Central memory CD8-positive, alpha-beta T cell (primary cell): ENCODE results near the gene ZC3H12D.
A peak's percentile ranks its signal among the peaks of the same experiment; 100 is the strongest.

Experiments
- ATAC-seq: fragments of 150-1000 bp; cut with Tn5 transposase; replicated peaks from 2 replicates; pipeline ENCODE4 v1.10.0; 2022; ENCODE audit warnings: mild to moderate bottlenecking, moderate FRiP score, moderate number of reproducible peaks; ENCODE audit not compliant: poor library complexity, severe bottlenecking; ENCODE audit errors: extremely low read depth
- DNase-seq, 2 donors: peaks; one replicate each; pipeline ENCODE4 v3.0.0; 2021; ENCODE audit warnings: low spot score in 2 of 2
- H3K27ac Mint-ChIP-seq: one replicate; pipeline ENCODE4 v1.8.0; 2022; ENCODE audit warnings: low read depth, mild to moderate bottlenecking, moderate library complexity, mixed read lengths
- H3K27me3 Mint-ChIP-seq: one replicate; pipeline ENCODE4 v1.8.0; 2022; ENCODE audit warnings: mixed read lengths
- H3K36me3 Mint-ChIP-seq: one replicate; pipeline ENCODE4 v1.8.0; 2022; ENCODE audit warnings: mild to moderate bottlenecking, moderate library complexity, mixed read lengths; ENCODE audit not compliant: insufficient read depth
- H3K4me1 Mint-ChIP-seq: one replicate; pipeline ENCODE4 v1.8.0; 2022; ENCODE audit warnings: mixed read lengths
- H3K4me3 Mint-ChIP-seq: one replicate; pipeline ENCODE4 v1.8.0; 2022; ENCODE audit warnings: mild to moderate bottlenecking, moderate library complexity, mixed read lengths
- H3K9me3 Mint-ChIP-seq: one replicate; pipeline ENCODE4 v1.8.0; 2022; ENCODE audit warnings: mixed read lengths

The ZC3H12D gene

GRCh38 chr6:149484733-149485700 is at the start of gene ZC3H12D:
Gene ZC3H12D (minus strand): TSS chr6:149485014. CDS start chr6:149474543, 10,471 bp downstream.
- H3K36me3 Mint-ChIP-seq: peaks cover 15% of the 10 kb centered on the region
- peak; percentile 80 for ATAC-seq
- H3K4me1 Mint-ChIP-seq: peaks cover 54% of the 10 kb centered on the region
- H3K9me3 Mint-ChIP-seq: no peaks in the 10 kb centered on the region
- no peaks in the 10 kb centered on the region for H3K27me3 Mint-ChIP-seq
- H3K4me3 Mint-ChIP-seq: peak within 1 kb of the TSS; percentile 87
- peak; percentile 62 to 74 for DNase-seq
- peak within 1 kb of the TSS; percentile 100 for H3K27ac Mint-ChIP-seq

- Mint-ChIP-seq H3K4me1 (peaks cover 8% of the 10 kb centered on the region), H3K4me3 (no peak overlapping the region), H3K36me3 (peaks cover 70% of the 10 kb centered on the region), H3K27ac (peak overlapping the region; percentile 44), H3K27me3 (no peaks in the 10 kb centered on the region), H3K9me3 (no peaks in the 10 kb centered on the region)
- no peak for ATAC-seq
- DNase-seq: no peak
These were observed 44.8 kb upstream of the ZC3H12D start for GRCh38 chr6:149529650-149530049.

- DNase-seq (no peak), ATAC-seq (no peak)
- Mint-ChIP-seq H3K27ac (peak overlapping the region; percentile 89), H3K4me3 (no peak overlapping the region), H3K9me3 (no peaks in the 10 kb centered on the region), H3K4me1 (peaks cover 24% of the 10 kb centered on the region), H3K36me3 (peaks cover 31% of the 10 kb centered on the region), H3K27me3 (no peaks in the 10 kb centered on the region)
These were observed 30.7 kb upstream of the ZC3H12D start for GRCh38 chr6:149515494-149515893.

GRCh38 chr6:149513915-149514314 is 29.1 kb upstream of the ZC3H12D start:
- no peak overlapping the region for H3K4me3 Mint-ChIP-seq
- no peaks in the 10 kb centered on the region for H3K9me3 Mint-ChIP-seq
- no peaks in the 10 kb centered on the region for H3K27me3 Mint-ChIP-seq
- H3K4me1 Mint-ChIP-seq: peaks cover 28% of the 10 kb centered on the region
- DNase-seq (no peak), ATAC-seq (no peak)
- no peak overlapping the region for H3K27ac Mint-ChIP-seq
- peaks cover 22% of the 10 kb centered on the region for H3K36me3 Mint-ChIP-seq

GRCh38 chr6:149510793-149511512 is 26.1 kb upstream of the ZC3H12D start:
- H3K9me3 Mint-ChIP-seq: no peaks in the 10 kb centered on the region
- no peak for DNase-seq
- ATAC-seq: no peak
- no peaks in the 10 kb centered on the region for H3K27me3 Mint-ChIP-seq
- no peak overlapping the region for H3K4me3 Mint-ChIP-seq
- H3K27ac Mint-ChIP-seq: peak overlapping the region; percentile 25
- peaks cover 15% of the 10 kb centered on the region for H3K36me3 Mint-ChIP-seq
- H3K4me1 Mint-ChIP-seq: peaks cover 24% of the 10 kb centered on the region

GRCh38 chr6:149508485-149508884 is 23.7 kb upstream of the ZC3H12D start:
- peaks cover 16% of the 10 kb centered on the region for H3K4me1 Mint-ChIP-seq
- H3K4me3 Mint-ChIP-seq: peak overlapping the region; percentile 9
- H3K36me3 Mint-ChIP-seq: peaks cover 25% of the 10 kb centered on the region

GRCh38 chr6:149503872-149504271 is 19.1 kb upstream of the ZC3H12D start:
- peaks cover 12% of the 10 kb centered on the region for H3K4me1 Mint-ChIP-seq
- no peaks in the 10 kb centered on the region for H3K27me3 Mint-ChIP-seq

More at GRCh38 chr6:149508485-149508884, 23.7 kb upstream of the ZC3H12D start:
- peak overlapping the region; percentile 84 for H3K27ac Mint-ChIP-seq
- no peaks in the 10 kb centered on the region for H3K27me3 Mint-ChIP-seq
- DNase-seq (no peak), ATAC-seq (peak; percentile 95)
- H3K9me3 Mint-ChIP-seq: no peaks in the 10 kb centered on the region

GRCh38 chr6:149503276-149503675 is 18.5 kb upstream of the ZC3H12D start:
- Mint-ChIP-seq H3K36me3 (peaks cover 22% of the 10 kb centered on the region), H3K4me1 (peaks cover 7% of the 10 kb centered on the region), H3K27me3 (no peaks in the 10 kb centered on the region), H3K27ac (no peak overlapping the region), H3K4me3 (no peak overlapping the region), H3K9me3 (no peaks in the 10 kb centered on the region)
- no peak for ATAC-seq
- DNase-seq: no peak

More at GRCh38 chr6:149503872-149504271, 19.1 kb upstream of the ZC3H12D start:
- ATAC-seq: no peak
- Mint-ChIP-seq H3K9me3 (no peaks in the 10 kb centered on the region), H3K36me3 (peaks cover 22% of the 10 kb centered on the region), H3K4me3 (no peak overlapping the region), H3K27ac (peak overlapping the region; percentile 23)
- no peak for DNase-seq

- no peaks in the 10 kb centered on the region for H3K27me3 Mint-ChIP-seq
- peaks cover 6% of the 10 kb centered on the region for H3K4me1 Mint-ChIP-seq
- ATAC-seq: no peak
- H3K4me3 Mint-ChIP-seq: no peak overlapping the region
- H3K9me3 Mint-ChIP-seq: no peaks in the 10 kb centered on the region
- H3K36me3 Mint-ChIP-seq: peaks cover 22% of the 10 kb centered on the region
- H3K27ac Mint-ChIP-seq: peak overlapping the region; percentile 70
- no peak for DNase-seq
These were observed 17.0 kb upstream of the ZC3H12D start for GRCh38 chr6:149501768-149502167.

- peaks cover 6% of the 10 kb centered on the region for H3K4me1 Mint-ChIP-seq
- H3K4me3 Mint-ChIP-seq: no peak overlapping the region
- no peak overlapping the region for H3K27ac Mint-ChIP-seq
These were observed 16.4 kb upstream of the ZC3H12D start for GRCh38 chr6:149501201-149501600.

GRCh38 chr6:149500096-149500495 is 15.3 kb upstream of the ZC3H12D start:
- DNase-seq: no peak
- no peak overlapping the region for H3K4me3 Mint-ChIP-seq
- no peaks in the 10 kb centered on the region for H3K27me3 Mint-ChIP-seq
- H3K4me1 Mint-ChIP-seq: peaks cover 8% of the 10 kb centered on the region
- H3K9me3 Mint-ChIP-seq: no peaks in the 10 kb centered on the region
- peaks cover 15% of the 10 kb centered on the region for H3K36me3 Mint-ChIP-seq
- no peak for ATAC-seq
- no peak overlapping the region for H3K27ac Mint-ChIP-seq

More at GRCh38 chr6:149501201-149501600, 16.4 kb upstream of the ZC3H12D start:
- DNase-seq (no peak), ATAC-seq (no peak)
- H3K27me3 Mint-ChIP-seq: no peaks in the 10 kb centered on the region
- H3K36me3 Mint-ChIP-seq: peaks cover 22% of the 10 kb centered on the region
- no peaks in the 10 kb centered on the region for H3K9me3 Mint-ChIP-seq

GRCh38 chr6:149499066-149499465 is 14.3 kb upstream of the ZC3H12D start:
- Mint-ChIP-seq H3K27ac (peak overlapping the region; percentile 69), H3K9me3 (no peaks in the 10 kb centered on the region), H3K36me3 (peaks cover 15% of the 10 kb centered on the region), H3K27me3 (no peaks in the 10 kb centered on the region), H3K4me1 (peaks cover 13% of the 10 kb centered on the region), H3K4me3 (no peak overlapping the region)
- ATAC-seq (no peak), DNase-seq (no peak)
